BLaER1 treated with 17β-estradiol and CSF1 and Interleukin-3, amounts not matched to agents 10 nM and 100 nM (cell line): ENCODE measurements around the gene INPP1.
"Not testable (repeated sequence)": the region's sequence is repeated elsewhere in the genome, so short reads cannot be mapped to it uniquely, and the experiment has no call there.

ENCODE experiments used
- H3K27ac ChIP-seq, 11 experiments: shearing (Covaris generic); formaldehyde crosslinking; 2 replicates each; pipeline ENCODE4 v1.8.1; 2022
- H3K27me3 ChIP-seq, 11 experiments: shearing (Covaris generic); formaldehyde crosslinking; 2 replicates each; pipeline ENCODE4 v1.8.1; 2022
- H3K36me3 ChIP-seq, 11 experiments: shearing (Covaris generic); formaldehyde crosslinking; 2 replicates each; pipeline ENCODE4 v1.8.1; 2022
- H3K4me1 ChIP-seq, 10 experiments: shearing (Covaris generic); formaldehyde crosslinking; 2 replicates each; pipeline ENCODE4 v1.8.1; 2022
- H3K4me2 ChIP-seq, 11 experiments: shearing (Covaris generic); formaldehyde crosslinking; 2 replicates each; pipeline ENCODE4 v1.8.1; 2022
- H3K4me3 ChIP-seq, 10 experiments: shearing (Covaris generic); formaldehyde crosslinking; 2 replicates each; pipeline ENCODE4 v1.8.1; 2022
- H3K9ac ChIP-seq, 11 experiments: shearing (Covaris generic); formaldehyde crosslinking; 2 replicates each; pipeline ENCODE4 v1.8.1; 2022
- H3K9me3 ChIP-seq, 11 experiments: shearing (Covaris generic); formaldehyde crosslinking; replicated peaks in 1 of 11; 2 replicates each; pipeline ENCODE4 v1.8.1; 2022
- H4K20me1 ChIP-seq, 11 experiments: shearing (Covaris generic); formaldehyde crosslinking; 2 replicates each; pipeline ENCODE4 v1.8.1; 2022
- Cebpa-rat ChIP-seq, 11 experiments: shearing (Covaris generic); IDR thresholded peaks; 2 replicates each; pipeline ENCODE4 v1.8.1; 2022

The INPP1 gene

GRCh38 chr2:190327867-190328572 is 15.4 kb upstream of the INPP1 start:
- H3K36me3 ChIP-seq, result no peaks in the 10 kb centered on the region
- no peak overlapping the region for H3K27ac ChIP-seq
- no peaks in the 10 kb centered on the region for H3K4me1 ChIP-seq
- no peaks in the 10 kb centered on the region for H3K27me3 ChIP-seq
- no peak overlapping the region for H3K4me3 ChIP-seq
- H4K20me1 ChIP-seq, result no peaks in the 10 kb centered on the region
- no peak for TF ChIP-seq Cebpa-rat (IDR thresholded peaks at IDR 0.05)
- no peaks in the 10 kb centered on the region for H3K9me3 ChIP-seq
- H3K9ac ChIP-seq, result no peak overlapping the region
- no peak overlapping the region for H3K4me2 ChIP-seq

- H3K36me3 ChIP-seq, result no peaks in the 10 kb centered on the region
- no peaks in the 10 kb centered on the region for H3K9me3 ChIP-seq
- H3K4me2 ChIP-seq, result no peak overlapping the region
- no peaks in the 10 kb centered on the region for H3K4me1 ChIP-seq
- H3K9ac ChIP-seq, result no peak overlapping the region
- H3K4me3 ChIP-seq, result no peak overlapping the region
- H3K27ac ChIP-seq, result no peak overlapping the region
- no peak for TF ChIP-seq Cebpa-rat (IDR thresholded peaks at IDR 0.05)
- no peaks in the 10 kb centered on the region for H3K27me3 ChIP-seq
- no peaks in the 10 kb centered on the region for H4K20me1 ChIP-seq
Measured at GRCh38 chr2:190328573-190329147, 14.7 kb upstream of the INPP1 start.

- TF ChIP-seq Cebpa-rat (IDR thresholded peaks at IDR 0.05), result no peak
- 0 out of 22 replicates have a peak, but pooled peaks cover 0 to 4% (median 0%) of the 10 kb centered on the region in 11 experiments for H3K9me3 ChIP-seq
- no peak overlapping the region for H3K27ac ChIP-seq
Measured at GRCh38 chr2:190333395-190333794, 10.0 kb upstream of the INPP1 start.

GRCh38 chr2:190333928-190334327 is 9.5 kb upstream of the INPP1 start:
- TF ChIP-seq Cebpa-rat (IDR thresholded peaks at IDR 0.05), result no peak
- Histone ChIP-seq H3K27me3 (no peaks in the 10 kb centered on the region), H3K9ac (no peak overlapping the region), H3K27ac (no peak overlapping the region), H4K20me1 (no peaks in the 10 kb centered on the region), H3K4me2 (no peak overlapping the region), H3K9me3 (0 out of 22 replicates have a peak, but pooled peaks cover 0 to 4% (median 0%) of the 10 kb centered on the region in 11 experiments), H3K36me3 (no peaks in the 10 kb centered on the region), H3K4me1 (peaks cover 0 to 7% (median 2%) of the 10 kb centered on the region in 10 experiments; a peak in 8 of 20 replicates), H3K4me3 (no peak overlapping the region)

More at GRCh38 chr2:190333395-190333794, 10.0 kb upstream of the INPP1 start:
- Histone ChIP-seq H3K4me3 (no peak overlapping the region), H3K27me3 (no peaks in the 10 kb centered on the region), H3K4me1 (peaks cover 0 to 7% (median 2%) of the 10 kb centered on the region in 10 experiments; a peak in 8 of 20 replicates), H3K9ac (no peak overlapping the region), H3K36me3 (no peaks in the 10 kb centered on the region), H4K20me1 (no peaks in the 10 kb centered on the region), H3K4me2 (no peak overlapping the region)

- Histone ChIP-seq H4K20me1 (no peaks in the 10 kb centered on the region), H3K9ac (no peak overlapping the region), H3K36me3 (no peaks in the 10 kb centered on the region), H3K4me1 (peaks cover 0 to 7% (median 2%) of the 10 kb centered on the region in 10 experiments; a peak in 8 of 20 replicates), H3K27ac (no peak overlapping the region), H3K27me3 (no peaks in the 10 kb centered on the region), H3K9me3 (0 out of 22 replicates have a peak, but pooled peaks cover 0 to 4% (median 0%) of the 10 kb centered on the region in 11 experiments), H3K4me2 (peak overlapping the region in 3 of 11 experiments; percentile 4 to 39 (median 13); a peak in 4 of 22 replicates), H3K4me3 (no peak overlapping the region)
- TF ChIP-seq Cebpa-rat (IDR thresholded peaks at IDR 0.05), result no peak
Measured at GRCh38 chr2:190334479-190335224, 8.7 kb upstream of the INPP1 start.

- Histone ChIP-seq H3K4me1 (peaks cover 0 to 7% (median 2%) of the 10 kb centered on the region in 10 experiments; a peak in 8 of 20 replicates), H4K20me1 (no peaks in the 10 kb centered on the region), H3K36me3 (no peaks in the 10 kb centered on the region), H3K4me3 (no peak overlapping the region), H3K27ac (no peak overlapping the region), H3K9me3 (0 out of 22 replicates have a peak, but pooled peaks cover 0 to 4% (median 0%) of the 10 kb centered on the region in 11 experiments), H3K27me3 (no peaks in the 10 kb centered on the region), H3K4me2 (no peak overlapping the region), H3K9ac (no peak overlapping the region)
- TF ChIP-seq Cebpa-rat (IDR thresholded peaks at IDR 0.05), result no peak
Measured at GRCh38 chr2:190335225-190335559, 8.2 kb upstream of the INPP1 start.

- not testable (repeated sequence) for H3K36me3 ChIP-seq, H3K27me3 ChIP-seq, H3K4me1 ChIP-seq, H3K4me2 ChIP-seq, H3K9me3 ChIP-seq, H3K9ac ChIP-seq, H3K4me3 ChIP-seq, H4K20me1 ChIP-seq, H3K27ac ChIP-seq
Measured at GRCh38 chr2:190335584-190335983, 7.8 kb upstream of the INPP1 start.

GRCh38 chr2:190336420-190336819 is 7.0 kb upstream of the INPP1 start:
- no peak overlapping the region for H3K27ac ChIP-seq

GRCh38 chr2:190338453-190338852 is 4.9 kb upstream of the INPP1 start:
- no peak overlapping the region for H3K27ac ChIP-seq
- peaks cover 0 to 1% (median 0%) of the 10 kb centered on the region in 11 experiments; a peak in 2 of 22 replicates for H3K27me3 ChIP-seq
- no peak overlapping the region for H3K4me2 ChIP-seq
- no peak overlapping the region for H3K9ac ChIP-seq
- no peak for TF ChIP-seq Cebpa-rat (IDR thresholded peaks at IDR 0.05)
- 0 out of 22 replicates have a peak, but pooled peaks cover 0 to 4% (median 0%) of the 10 kb centered on the region in 11 experiments for H3K9me3 ChIP-seq
- no peak overlapping the region for H3K4me3 ChIP-seq
- H4K20me1 ChIP-seq, result no peaks in the 10 kb centered on the region; a peak in 1 of 22 replicates
- H3K36me3 ChIP-seq, result no peaks in the 10 kb centered on the region
- peaks cover 4 to 11% (median 7%) of the 10 kb centered on the region in 10 experiments; a peak in 17 of 20 replicates for H3K4me1 ChIP-seq

More at GRCh38 chr2:190336420-190336819, 7.0 kb upstream of the INPP1 start:
- Histone ChIP-seq H3K4me1 (peaks cover 0 to 7% (median 2%) of the 10 kb centered on the region in 10 experiments; a peak in 8 of 20 replicates), H3K9me3 (0 out of 22 replicates have a peak, but pooled peaks cover 0 to 4% (median 0%) of the 10 kb centered on the region in 11 experiments), H3K27me3 (no peaks in the 10 kb centered on the region), H3K9ac (no peak overlapping the region), H4K20me1 (no peaks in the 10 kb centered on the region), H3K4me2 (no peak overlapping the region), H3K4me3 (no peak overlapping the region), H3K36me3 (no peaks in the 10 kb centered on the region)
- no peak for TF ChIP-seq Cebpa-rat (IDR thresholded peaks at IDR 0.05)
